Tibial nerve (tissue), 4 donors: ENCODE data around the gene SMAD3.

ENCODE experiments used
- EP300 ChIP-seq, 2 donors: sonication (generic); formaldehyde crosslinking; IDR thresholded peaks; one replicate each; pipeline ENCODE4 v1.6.1; 2017; ENCODE audit warnings: antibody characterized with exemption in 2 of 2, mild to moderate bottlenecking in 1 of 2
- POLR2A ChIP-seq, 2 donors: fragments of 450-650 bp; IDR thresholded peaks; one replicate each; pipeline ENCODE4 v1.6.1; 2017; ENCODE audit warnings: antibody characterized with exemption in 2 of 2, mild to moderate bottlenecking in 2 of 2, moderate library complexity in 2 of 2
- TF ChIP-seq, protein P1 (sequence below), 5 experiments: fragments of 200-600 bp in 3 of 5; fragments of 450-650 bp in 2 of 5; sonication (generic) in 3 of 5; IDR thresholded peaks; one replicate each; pipeline ENCODE4 v1.5.1; 2016 to 2019; ENCODE audit warnings: antibody characterized with exemption in 5 of 5, mild to moderate bottlenecking in 3 of 5, moderate library complexity in 2 of 5

DNA sequence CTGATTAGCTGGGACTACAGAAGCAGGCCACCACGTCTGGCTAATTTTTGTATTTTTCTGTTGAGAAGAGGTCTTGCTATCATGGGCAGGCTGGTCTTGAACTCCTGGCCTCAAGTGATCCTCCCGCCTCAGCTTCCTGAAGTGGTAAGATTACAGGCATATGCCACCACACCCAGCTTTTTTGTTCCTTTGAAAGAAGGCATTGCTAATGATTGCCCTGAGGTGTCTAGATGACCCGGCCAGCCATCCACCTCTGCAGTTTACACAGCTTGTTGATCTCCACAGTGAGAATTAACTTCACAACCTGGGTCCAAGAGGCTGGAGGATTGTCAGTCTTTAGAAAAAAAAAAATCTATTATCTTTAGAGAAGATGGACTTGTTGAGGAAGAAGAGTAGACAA lies 58.7 kb downstream of the SMAD3 start:
- TF ChIP-seq, protein P1, sequence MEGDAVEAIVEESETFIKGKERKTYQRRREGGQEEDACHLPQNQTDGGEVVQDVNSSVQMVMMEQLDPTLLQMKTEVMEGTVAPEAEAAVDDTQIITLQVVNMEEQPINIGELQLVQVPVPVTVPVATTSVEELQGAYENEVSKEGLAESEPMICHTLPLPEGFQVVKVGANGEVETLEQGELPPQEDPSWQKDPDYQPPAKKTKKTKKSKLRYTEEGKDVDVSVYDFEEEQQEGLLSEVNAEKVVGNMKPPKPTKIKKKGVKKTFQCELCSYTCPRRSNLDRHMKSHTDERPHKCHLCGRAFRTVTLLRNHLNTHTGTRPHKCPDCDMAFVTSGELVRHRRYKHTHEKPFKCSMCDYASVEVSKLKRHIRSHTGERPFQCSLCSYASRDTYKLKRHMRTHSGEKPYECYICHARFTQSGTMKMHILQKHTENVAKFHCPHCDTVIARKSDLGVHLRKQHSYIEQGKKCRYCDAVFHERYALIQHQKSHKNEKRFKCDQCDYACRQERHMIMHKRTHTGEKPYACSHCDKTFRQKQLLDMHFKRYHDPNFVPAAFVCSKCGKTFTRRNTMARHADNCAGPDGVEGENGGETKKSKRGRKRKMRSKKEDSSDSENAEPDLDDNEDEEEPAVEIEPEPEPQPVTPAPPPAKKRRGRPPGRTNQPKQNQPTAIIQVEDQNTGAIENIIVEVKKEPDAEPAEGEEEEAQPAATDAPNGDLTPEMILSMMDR (IDR thresholded peaks at IDR 0.05): no peak
- TF ChIP-seq POLR2A (IDR thresholded peaks at IDR 0.05): no peak
- TF ChIP-seq EP300 (IDR thresholded peaks at IDR 0.05): no peak
